ENCODE results near the gene COLQ.
"Not testable (repeated sequence)": the region's sequence is repeated elsewhere in the genome, so short reads cannot be mapped to it uniquely, and the experiment has no call there.

The COLQ gene

GRCh38 chr3:15490158-15490557, 31.3 kb downstream of the COLQ start:
- no peak for TF ChIP-seq SNAI2 (CRISPR knock-in tag; IDR thresholded peaks at IDR 0.05)
- TF ChIP-seq ZC3H10 (CRISPR knock-in tag; IDR thresholded peaks at IDR 0.05) = no peak
- ATAC-seq = no peak

DNA sequence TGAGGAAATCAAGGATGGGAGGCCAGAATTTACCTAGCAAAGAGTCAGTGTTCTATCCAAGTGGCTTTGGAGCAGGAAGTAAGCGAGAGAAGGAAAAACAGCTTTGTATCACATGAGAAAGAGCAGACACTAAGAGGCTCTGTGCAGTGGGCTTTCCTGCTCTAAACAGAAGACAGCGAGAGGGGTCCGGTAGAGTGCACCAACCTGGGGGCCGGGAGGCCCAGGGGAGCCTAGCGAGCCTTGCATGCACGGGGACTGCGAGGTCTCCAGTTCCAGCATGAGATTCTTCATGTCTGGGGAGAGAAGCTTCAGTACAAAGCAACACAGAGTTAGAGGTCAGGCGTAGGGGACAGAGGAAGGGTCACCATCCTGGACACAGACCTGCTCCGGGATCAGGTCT, 33.5 kb downstream of the COLQ start:
- TF ChIP-seq TSHZ2 (CRISPR knock-in tag; IDR thresholded peaks at IDR 0.05) = no peak
- TF ChIP-seq ZNF8 (CRISPR knock-in tag; IDR thresholded peaks at IDR 0.05) = no peak
- no peak for TF ChIP-seq PPARA (CRISPR knock-in tag; IDR thresholded peaks at IDR 0.05; ENCODE audit: borderline replicate concordance)
- TF ChIP-seq SNAI2 (CRISPR knock-in tag; IDR thresholded peaks at IDR 0.05) = no peak
- TF ChIP-seq, protein P1, sequence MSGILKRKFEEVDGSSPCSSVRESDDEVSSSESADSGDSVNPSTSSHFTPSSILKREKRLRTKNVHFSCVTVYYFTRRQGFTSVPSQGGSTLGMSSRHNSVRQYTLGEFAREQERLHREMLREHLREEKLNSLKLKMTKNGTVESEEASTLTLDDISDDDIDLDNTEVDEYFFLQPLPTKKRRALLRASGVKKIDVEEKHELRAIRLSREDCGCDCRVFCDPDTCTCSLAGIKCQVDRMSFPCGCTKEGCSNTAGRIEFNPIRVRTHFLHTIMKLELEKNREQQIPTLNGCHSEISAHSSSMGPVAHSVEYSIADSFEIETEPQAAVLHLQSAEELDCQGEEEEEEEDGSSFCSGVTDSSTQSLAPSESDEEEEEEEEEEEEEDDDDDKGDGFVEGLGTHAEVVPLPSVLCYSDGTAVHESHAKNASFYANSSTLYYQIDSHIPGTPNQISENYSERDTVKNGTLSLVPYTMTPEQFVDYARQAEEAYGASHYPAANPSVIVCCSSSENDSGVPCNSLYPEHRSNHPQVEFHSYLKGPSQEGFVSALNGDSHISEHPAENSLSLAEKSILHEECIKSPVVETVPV (CRISPR knock-in tag; IDR thresholded peaks at IDR 0.05) = no peak
- no peak for TF ChIP-seq GLIS3 (CRISPR knock-in tag; IDR thresholded peaks at IDR 0.05)
- TF ChIP-seq ARNTL (CRISPR knock-in tag; IDR thresholded peaks at IDR 0.05; ENCODE audit: borderline replicate concordance, low read depth) = no peak
- no peak for TF ChIP-seq ESRRG (CRISPR knock-in tag; IDR thresholded peaks at IDR 0.05)
- no peak for ATAC-seq

- no peak for ATAC-seq
- no peak for TF ChIP-seq TOX (CRISPR knock-in tag; IDR thresholded peaks at IDR 0.05; ENCODE audit: borderline replicate concordance)
- no peak for TF ChIP-seq TCF4 (CRISPR knock-in tag; IDR thresholded peaks at IDR 0.05; ENCODE audit: borderline replicate concordance)
- no peak for TF ChIP-seq CREB5 (CRISPR knock-in tag; IDR thresholded peaks at IDR 0.05; ENCODE audit: low read depth)
- TF ChIP-seq TSHZ2 (CRISPR knock-in tag; IDR thresholded peaks at IDR 0.05) = no peak
- TF ChIP-seq ARNTL (CRISPR knock-in tag; IDR thresholded peaks at IDR 0.05; ENCODE audit: borderline replicate concordance, low read depth) = no peak
- TF ChIP-seq ESRRG (CRISPR knock-in tag; IDR thresholded peaks at IDR 0.05) = no peak
- TF ChIP-seq ZNF8 (CRISPR knock-in tag; IDR thresholded peaks at IDR 0.05) = no peak
- no peak for TF ChIP-seq CSDC2 (CRISPR knock-in tag; IDR thresholded peaks at IDR 0.05)
- TF ChIP-seq, protein P2, sequence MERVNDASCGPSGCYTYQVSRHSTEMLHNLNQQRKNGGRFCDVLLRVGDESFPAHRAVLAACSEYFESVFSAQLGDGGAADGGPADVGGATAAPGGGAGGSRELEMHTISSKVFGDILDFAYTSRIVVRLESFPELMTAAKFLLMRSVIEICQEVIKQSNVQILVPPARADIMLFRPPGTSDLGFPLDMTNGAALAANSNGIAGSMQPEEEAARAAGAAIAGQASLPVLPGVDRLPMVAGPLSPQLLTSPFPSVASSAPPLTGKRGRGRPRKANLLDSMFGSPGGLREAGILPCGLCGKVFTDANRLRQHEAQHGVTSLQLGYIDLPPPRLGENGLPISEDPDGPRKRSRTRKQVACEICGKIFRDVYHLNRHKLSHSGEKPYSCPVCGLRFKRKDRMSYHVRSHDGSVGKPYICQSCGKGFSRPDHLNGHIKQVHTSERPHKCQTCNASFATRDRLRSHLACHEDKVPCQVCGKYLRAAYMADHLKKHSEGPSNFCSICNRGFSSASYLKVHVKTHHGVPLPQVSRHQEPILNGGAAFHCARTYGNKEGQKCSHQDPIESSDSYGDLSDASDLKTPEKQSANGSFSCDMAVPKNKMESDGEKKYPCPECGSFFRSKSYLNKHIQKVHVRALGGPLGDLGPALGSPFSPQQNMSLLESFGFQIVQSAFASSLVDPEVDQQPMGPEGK (CRISPR knock-in tag; IDR thresholded peaks at IDR 0.05; ENCODE audit: borderline replicate concordance) = no peak
These were observed 34.5 kb downstream of the COLQ start for GRCh38 chr3:15486979-15487378.

DNA sequence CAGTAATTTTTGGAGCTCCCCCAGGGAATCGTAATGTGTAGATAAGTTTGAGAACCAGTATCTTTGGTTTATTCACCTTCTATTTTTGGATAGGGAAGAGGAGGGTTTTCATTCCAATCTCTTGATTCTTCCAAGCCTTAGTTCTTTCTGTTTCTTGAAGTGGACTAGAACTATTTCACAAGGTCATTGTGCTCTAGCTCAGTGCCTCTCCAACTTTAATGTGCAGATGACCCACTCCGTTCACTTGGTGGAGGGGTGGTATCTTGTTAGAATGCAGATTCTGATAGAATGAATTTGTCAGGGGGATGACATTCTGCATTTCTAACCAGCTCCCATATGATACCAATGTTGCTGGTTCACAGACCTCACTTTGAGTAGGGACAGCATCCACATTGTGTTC, 35.5 kb downstream of the COLQ start:
- no peak for TF ChIP-seq PPARA (CRISPR knock-in tag; IDR thresholded peaks at IDR 0.05; ENCODE audit: borderline replicate concordance)
- no peak for TF ChIP-seq ZNF8 (CRISPR knock-in tag; IDR thresholded peaks at IDR 0.05)
- no peak for TF ChIP-seq BACH2 (CRISPR knock-in tag; IDR thresholded peaks at IDR 0.05; ENCODE audit: borderline replicate concordance)
- no peak for TF ChIP-seq ZNF70 (CRISPR knock-in tag; IDR thresholded peaks at IDR 0.05)
- TF ChIP-seq CREB5 (CRISPR knock-in tag; IDR thresholded peaks at IDR 0.05; ENCODE audit: low read depth) = no peak
- TF ChIP-seq TCF4 (CRISPR knock-in tag; IDR thresholded peaks at IDR 0.05; ENCODE audit: borderline replicate concordance) = no peak
- ATAC-seq = no peak

DNA sequence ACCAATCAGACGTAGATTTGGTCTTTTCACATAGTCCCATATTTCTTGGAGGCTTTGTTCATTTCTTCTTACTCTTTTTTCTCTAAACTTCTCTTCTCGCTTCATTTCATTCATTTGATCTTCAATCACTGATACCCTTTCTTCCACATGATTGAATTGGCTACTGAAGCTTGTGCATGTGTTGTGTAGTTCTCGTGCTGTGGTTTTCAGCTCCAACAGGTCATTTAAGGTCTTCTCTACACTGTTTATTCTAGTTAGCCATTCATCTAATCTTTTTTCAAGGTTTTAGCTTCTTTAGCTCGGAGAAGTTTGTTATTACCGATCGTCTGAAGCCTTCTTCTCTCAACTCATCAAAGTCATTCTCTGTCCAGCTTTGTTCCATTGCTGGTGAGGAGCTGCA, 37.0 kb downstream of the COLQ start:
- ATAC-seq = not testable (repeated sequence)
